GM21576 (cell line): Measurements from ENCODE around the gene NME7.
A peak's percentile ranks its signal among the peaks of the same experiment; 100 is the strongest.
"Not testable (repeated sequence)": the region's sequence is repeated elsewhere in the genome, so short reads cannot be mapped to it uniquely, and the experiment has no call there.

Experiments
- ATAC-seq: cut with Tn5 transposase; IDR thresholded peaks from one replicate; pipeline ENCODE4 v1.9.1; 2021; ENCODE audit warnings: mild to moderate bottlenecking, moderate library complexity; ENCODE audit not compliant: unreplicated experiment

The NME7 gene, protein sequence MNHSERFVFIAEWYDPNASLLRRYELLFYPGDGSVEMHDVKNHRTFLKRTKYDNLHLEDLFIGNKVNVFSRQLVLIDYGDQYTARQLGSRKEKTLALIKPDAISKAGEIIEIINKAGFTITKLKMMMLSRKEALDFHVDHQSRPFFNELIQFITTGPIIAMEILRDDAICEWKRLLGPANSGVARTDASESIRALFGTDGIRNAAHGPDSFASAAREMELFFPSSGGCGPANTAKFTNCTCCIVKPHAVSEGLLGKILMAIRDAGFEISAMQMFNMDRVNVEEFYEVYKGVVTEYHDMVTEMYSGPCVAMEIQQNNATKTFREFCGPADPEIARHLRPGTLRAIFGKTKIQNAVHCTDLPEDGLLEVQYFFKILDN

DNA sequence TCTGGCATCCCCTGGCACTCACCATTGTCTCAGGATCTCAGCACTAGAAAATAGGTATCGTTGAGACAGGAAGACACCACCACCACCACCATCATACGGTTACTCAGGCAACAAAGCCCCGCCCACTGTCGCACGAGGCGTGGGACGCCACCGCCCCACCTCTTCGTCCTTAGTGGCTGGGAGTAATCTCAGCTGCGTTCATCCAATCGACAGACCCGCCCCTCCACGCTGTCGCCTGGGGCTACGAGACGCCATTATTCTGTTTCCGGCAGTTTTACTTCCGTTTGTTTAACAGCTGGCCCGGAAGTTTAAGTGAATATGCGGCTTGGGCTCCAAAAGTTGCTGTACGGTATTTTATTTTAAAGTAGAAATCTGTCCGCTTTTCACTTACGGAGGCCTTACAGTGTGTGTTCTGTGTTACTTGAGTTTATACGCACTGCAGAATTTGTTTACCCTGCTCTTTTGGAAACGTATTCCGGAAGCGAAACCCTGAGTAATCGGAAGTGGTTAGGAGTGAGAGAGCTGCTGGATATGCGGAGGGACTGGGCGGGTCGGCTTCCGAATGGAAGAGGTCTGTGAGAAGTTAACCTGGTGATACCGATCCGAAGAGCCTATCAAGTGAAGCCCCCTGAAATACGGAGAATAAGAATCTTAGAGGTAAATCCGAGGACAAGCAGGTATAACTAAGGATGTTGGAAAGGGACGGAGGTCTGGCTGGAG, at the start of gene NME7, which contains the start of gene BLZF1:
TSS of gene NME7 (minus strand) at position 112 of the 720 bp plus-strand sequence. CDS start at position 25, 87 bp downstream.
TSS of gene BLZF1 (plus strand) at position 510 of the 720 bp plus-strand sequence. CDS start 1,328 bp downstream, outside the sequence.
- ATAC-seq: peak; percentile 97

- ATAC-seq: no peak
Measured at GRCh38 chr1:169414952-169415351, 47.4 kb upstream of the NME7 start.

- ATAC-seq: not testable (repeated sequence)
Measured at GRCh38 chr1:169408340-169408739, 40.7 kb upstream of the NME7 start.

GRCh38 chr1:169402578-169402977, 35.0 kb upstream of the NME7 start:
- ATAC-seq: not testable (repeated sequence)

GRCh38 chr1:169395955-169396354, 28.4 kb upstream of the NME7 start:
- no peak for ATAC-seq

GRCh38 chr1:169392406-169392805, 24.8 kb upstream of the NME7 start:
- no peak for ATAC-seq

- peak; percentile 57 for ATAC-seq
Measured at GRCh38 chr1:169390303-169390702, 22.7 kb upstream of the NME7 start.

- ATAC-seq: no peak
Measured at GRCh38 chr1:169387399-169387798, 19.8 kb upstream of the NME7 start.

DNA sequence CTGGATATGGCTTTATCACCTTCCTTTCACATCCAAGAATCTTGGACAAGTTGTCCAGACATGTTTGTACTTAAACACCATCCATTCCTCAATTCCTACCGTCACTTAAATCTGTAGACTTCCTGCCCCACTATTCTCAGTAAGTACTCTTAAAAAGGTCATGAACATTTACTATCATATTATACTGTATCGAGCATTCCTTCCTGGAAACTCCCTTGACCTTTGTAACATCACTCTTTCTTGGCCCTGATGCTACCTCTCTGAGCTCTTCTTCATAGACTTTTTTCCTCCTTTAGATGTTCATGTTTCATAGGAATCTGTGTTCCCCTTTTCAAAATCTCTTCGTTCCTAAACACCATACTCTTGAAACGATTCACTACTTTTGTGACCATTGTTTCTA, 15.9 kb upstream of the NME7 start:
- ATAC-seq: no peak

DNA sequence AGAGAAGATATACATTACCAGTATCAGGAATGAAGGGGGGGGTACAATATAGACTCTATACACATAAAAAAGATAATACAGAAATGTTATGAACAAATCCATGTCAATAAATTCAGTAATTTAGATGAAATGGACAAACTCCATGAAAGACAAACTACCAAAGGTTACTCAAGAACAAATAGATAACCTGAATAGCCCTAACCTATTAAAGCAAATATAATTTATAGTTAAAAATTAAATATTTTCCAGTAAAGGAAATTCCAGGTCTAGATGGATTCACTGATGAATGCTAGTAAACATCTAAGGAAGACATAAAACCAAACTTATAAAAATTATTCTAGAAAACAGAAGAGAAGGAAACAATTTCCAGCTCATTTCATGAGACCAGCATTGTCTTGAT, 13.6 kb upstream of the NME7 start:
- no peak for ATAC-seq

DNA sequence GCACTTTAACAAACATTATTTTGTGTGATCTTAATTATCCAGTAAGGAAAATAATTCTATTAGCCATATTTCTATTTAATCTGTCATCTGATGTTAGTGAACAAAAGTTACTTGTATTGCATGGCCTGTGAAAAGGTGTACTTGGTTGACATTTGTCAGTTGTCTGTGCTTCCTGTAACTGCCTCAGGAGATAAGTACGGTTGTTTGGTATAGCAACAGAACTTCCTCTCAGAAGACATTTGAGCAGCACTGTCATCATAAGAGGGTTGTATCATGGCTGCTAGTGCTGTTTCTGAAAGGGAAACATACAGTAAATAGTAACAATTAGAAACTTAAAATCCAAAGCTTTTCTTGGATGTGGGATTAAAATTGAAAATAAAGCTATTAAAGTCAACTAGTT, 3.8 kb upstream of the NME7 start:
- no peak for ATAC-seq

GRCh38 chr1:169368406-169368769, 791 bp upstream of the NME7 start:
- ATAC-seq: no peak

- no peak for ATAC-seq
Measured at GRCh38 chr1:169367096-169367685, 406 bp downstream of the NME7 start.

GRCh38 chr1:169364948-169365347, 2.6 kb downstream of the NME7 start:
- no peak for ATAC-seq

DNA sequence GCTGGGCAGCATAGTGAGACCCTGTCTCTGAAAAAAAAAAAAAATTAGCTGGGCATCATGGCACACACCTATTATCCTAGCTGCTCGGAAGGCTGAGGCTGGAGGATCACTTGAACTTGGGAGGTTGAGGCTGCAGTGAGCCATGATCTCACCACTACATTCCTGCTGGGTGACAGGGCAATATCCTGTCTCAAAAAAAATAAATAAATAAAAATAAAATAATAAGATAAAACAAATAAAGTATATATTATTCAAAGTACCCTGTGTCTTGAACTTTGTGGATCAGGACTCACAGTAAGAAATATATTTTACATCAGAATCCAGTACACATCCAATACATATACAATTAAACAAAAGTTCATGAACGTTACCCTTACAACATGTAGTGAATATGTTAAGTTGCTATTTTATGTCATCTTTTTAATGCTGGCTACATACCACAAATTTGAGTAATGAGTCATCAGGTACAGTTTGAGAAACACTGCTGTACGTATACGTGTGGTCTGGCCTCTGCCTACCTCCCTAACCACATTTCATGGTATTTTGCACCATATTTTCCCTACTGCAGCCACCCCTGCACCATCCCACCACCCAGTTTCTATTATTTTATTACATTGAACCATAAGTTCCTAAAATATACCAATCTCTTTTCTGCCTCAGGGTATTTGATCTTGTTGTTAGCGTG, 4.4 kb downstream of the NME7 start:
- peak; percentile 26 for ATAC-seq

DNA sequence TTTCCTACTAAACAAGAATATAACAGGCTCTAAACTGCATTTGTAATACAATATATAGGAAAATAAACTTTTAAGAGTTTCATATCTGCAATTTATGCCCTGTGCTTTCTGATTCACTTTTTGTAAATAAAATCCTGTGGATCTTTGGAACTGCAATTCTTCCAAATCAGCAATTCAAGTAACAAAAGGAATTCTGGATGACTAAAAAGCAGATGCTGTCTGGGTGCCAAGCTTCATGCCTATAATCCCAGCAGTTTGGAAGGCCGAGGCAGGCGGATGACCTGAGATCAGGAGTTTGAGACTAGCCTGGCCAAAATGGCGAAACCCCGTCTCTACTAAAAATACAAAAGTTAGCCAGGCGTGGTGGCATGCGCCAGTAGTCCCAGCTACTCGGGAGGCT, 6.3 kb downstream of the NME7 start:
- ATAC-seq: no peak

GRCh38 chr1:169360415-169360814, 7.2 kb downstream of the NME7 start:
- no peak for ATAC-seq

DNA sequence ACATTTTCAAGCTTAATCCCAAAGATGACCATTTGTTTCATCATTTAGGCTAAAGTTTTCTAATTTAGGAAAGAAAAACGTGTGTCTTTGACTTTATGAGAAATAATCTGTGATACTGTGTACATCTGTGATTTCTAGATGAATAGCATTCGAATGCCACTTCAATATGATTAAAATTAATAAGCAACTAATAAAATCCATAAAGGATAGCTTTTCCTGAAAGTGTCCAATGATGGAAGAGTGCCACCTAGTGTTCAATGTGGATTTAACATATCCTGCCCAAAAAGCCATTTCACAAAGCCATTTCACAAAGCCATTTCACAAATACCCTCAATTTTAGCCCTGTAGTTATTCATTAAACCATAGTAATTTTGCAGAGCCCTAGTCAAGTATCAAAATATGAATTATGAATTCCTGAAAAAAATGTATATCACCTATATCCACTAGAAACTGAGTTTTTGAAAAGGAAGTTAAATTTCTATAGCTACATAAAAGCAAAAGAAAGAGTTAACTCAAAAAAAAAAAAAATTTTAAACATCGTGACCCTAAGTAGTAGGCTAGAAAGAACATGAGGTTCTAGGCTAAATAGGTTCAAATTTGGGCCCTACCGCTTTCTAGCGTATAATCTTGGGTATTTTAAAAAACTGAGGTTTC, 19.1 kb downstream of the NME7 start:
- ATAC-seq: no peak

GRCh38 chr1:169347688-169348382, 19.8 kb downstream of the NME7 start:
- ATAC-seq: no peak

DNA sequence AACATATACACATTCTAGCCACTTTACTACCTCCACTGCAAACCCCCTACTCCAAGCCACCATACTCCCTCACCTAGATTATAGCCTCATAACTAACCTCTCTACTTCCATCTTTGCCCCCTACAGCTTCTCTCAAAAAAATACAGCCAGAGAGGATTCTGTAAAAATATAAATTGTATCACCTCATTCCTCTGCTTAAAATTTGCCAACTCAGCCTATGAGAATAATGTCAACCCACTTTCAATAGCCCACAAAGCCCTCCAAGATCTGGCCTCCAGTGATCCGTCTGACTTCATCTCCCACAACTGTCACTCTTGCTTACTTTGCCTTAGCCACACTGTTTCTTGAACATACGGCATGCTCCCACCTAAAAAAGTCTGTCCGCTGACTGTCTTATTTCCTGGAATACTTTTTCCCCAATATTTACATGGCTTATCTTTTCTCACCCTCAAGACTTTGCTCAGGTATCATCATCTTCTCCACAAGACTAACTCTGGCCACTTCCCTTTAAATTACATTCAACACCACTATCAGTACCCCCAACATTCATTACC, 21.5 kb downstream of the NME7 start:
- ATAC-seq: no peak
